ENCODE measurements around the gene TPMT. TPM values are rescaled to one million over a fixed set of nuclear protein-coding genes. Genes with fewer than 3 reads are reported as not detected.
"Not testable (repeated sequence)": the region's sequence is repeated elsewhere in the genome, so short reads cannot be mapped to it uniquely, and the experiment has no call there.

TPMT gene
- total RNA-seq, 1 donor from 2014 or later, result 18.5 TPM

DNA sequence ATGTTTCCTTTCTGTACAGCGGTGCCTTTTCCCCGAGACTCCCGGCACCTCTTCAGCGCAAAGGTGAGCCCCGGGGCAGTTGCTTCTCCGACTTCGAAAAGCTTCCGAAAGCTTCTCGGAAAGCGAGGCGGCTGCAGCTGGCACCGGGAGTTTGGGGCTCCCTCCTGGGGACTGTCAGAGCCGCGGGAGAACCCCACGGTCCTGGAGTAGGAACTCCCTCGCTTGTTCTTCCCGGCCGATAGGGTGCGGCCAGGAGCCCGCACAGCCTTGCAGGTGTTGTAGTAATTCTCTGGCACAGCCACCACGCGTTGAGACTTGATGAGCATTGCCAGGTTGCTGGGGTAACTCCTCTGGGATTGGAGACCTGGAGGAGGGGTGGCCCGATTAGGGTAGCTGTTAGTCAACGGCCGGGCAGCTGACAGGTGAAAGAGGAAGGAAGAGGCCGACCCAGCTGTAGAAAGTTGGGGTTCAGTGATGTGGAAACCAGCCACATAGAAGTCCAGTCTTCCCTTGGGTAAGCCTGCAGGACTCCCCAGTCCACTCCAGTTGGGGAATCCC, 1.1 kb upstream of the TPMT start:
- peak; percentile 67 for DNase-seq (ENCODE audit: low spot score)

DNA sequence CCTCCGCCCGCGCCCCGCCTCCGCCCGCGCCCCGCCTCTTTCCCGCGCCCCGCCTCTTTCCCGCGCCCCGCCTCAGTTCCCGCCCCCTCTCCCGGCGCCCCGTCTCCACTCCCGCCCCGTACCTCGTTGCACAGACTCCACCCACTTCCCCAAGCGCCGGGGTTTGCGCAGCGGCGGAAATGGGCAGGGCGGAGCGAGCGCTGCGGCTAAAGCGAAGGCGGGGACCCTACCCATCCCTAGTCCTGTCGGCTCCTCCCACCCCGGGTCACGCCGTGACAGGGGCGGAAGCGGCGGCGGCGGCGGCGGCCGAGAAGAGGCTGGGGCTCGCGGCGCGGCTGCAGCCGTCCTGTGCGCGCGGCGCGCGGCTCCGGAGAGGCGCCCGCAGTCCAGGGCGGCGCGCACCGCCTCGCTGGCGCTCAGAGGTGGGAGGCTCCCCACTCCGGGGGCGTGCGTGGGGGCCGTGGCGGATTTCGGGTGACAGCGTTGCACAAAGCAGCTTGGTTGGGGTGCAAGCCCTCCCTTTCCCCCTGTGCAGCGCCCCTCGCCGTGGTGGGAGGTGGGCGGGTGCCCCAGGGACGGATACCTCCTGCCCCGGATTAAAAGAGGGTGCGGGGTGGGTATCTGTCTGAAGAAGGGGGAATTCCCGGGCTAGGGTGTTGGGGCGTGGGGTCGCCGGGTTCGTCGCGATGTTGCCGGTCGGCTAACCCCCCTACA, 430 bp upstream of the TPMT start, which contains the start of gene KDM1B:
Gene KDM1B (plus strand): TSS at position 273 of the 714 bp plus-strand sequence. CDS start 4,474 bp downstream, outside the sequence.
- DNase-seq (ENCODE audit: low spot score), result peak; percentile 98

GRCh38 chr6:18153311-18153703, 1.6 kb downstream of the TPMT start:
- DNase-seq (ENCODE audit: low spot score), result no peak

- no peak for DNase-seq (ENCODE audit: low spot score)
Observed at GRCh38 chr6:18151801-18152200, 3.1 kb downstream of the TPMT start.

DNA sequence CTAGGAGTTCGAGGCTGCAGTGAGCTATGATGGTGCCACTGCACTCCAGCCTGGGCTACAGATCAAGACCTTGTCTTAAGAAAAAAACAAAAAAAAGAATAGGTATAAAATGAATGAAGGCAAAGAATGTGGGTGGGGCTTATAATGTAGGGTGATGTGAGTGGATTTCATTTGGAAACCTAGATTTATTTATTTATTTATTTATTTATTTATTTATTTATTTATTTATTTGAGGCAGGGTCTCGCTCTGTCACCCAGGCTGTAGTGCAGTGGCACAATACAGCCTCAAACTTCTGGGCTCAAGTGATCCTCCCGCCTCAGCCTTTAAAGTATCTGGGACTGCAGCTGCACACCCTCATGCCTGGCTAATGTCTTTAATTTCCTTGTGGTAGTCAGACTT, 3.5 kb downstream of the TPMT start:
- DNase-seq (ENCODE audit: low spot score), result not testable (repeated sequence)

DNA sequence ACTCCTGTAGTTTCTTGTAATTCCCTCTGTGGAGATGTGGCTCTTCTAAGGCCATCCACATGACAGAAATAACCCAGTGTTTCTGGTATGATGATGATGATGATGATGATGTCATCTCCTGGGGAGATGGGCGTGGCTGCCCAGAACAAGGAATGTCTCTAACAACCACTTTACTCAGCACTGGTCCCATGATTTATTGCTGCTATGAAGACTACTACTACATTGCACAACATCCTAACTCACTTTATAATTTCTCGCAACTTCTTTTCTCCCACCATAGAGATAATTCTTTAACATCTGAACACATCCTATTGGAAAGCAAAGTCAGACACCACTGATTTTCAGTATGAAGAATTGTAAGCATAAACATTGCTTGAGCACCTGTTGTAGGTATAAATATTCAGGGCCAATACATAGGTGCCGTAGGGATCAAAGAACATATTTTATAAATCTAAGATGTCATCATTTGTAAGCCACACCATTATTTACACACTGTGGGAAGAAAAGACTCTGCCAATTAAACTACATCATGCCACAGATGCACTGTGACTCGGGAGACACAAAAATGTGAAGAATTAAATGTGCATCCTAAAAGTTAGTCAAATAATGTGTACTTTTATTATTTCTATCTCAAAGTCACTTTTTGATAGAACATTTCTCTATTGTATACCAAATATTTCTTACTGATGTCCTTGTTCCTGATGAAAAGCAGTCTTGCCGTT, 6.4 kb downstream of the TPMT start:
- DNase-seq (ENCODE audit: low spot score), result no peak

DNA sequence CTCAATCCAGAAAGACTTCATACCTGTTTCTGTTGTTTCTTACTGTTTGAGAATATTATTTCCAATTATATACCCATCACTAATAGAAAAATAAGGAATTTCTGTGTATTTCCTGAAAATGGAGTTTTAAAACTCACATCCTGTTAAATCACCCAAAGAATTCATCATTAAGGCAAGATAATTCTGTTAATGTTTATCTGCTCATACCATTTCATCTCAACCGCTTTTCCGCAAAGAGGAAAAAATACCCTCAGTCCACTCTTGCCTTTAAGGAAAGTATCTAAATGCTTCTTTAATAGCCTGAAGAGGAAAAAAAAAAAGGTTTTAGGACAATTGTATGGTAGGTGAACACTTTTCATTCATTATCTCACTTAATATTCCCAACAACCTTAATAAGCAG, 7.3 kb downstream of the TPMT start:
- no peak for DNase-seq (ENCODE audit: low spot score)

DNA sequence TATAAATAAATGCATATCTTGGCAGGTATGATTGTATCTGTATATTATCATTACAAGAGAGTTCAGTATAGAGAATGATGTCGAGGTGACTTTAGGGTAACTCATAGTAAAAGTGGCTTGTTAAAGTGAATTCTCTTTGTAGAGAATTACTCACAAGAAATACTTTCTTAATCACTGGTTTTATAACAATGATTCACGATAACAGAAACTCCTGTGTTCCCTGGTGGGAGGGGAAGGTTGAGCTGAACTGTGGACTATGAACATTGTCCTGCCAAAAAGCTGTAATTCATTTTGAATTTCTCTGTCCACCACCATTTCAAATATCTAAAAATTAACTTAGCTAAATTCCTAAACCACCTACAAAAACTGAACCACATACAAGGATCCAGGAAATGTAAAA, 7.7 kb downstream of the TPMT start:
- no peak for DNase-seq (ENCODE audit: low spot score)

DNA sequence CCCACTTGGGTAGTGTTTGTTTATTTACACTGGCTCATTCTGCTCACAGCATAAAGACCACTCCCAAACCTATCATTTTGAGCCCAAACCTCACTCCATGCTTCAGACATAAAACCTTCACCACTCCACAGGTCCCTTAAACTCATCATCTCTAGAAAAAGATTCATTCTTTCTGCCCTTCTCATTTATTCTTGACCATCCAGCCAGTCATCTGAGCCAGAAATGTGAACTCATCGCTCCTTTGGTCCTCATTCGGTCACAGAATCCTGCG, 12.4 kb downstream of the TPMT start:
- DNase-seq (ENCODE audit: low spot score), result no peak

GRCh38 chr6:18141805-18142590, 12.9 kb downstream of the TPMT start:
- no peak for DNase-seq (ENCODE audit: low spot score)

DNA sequence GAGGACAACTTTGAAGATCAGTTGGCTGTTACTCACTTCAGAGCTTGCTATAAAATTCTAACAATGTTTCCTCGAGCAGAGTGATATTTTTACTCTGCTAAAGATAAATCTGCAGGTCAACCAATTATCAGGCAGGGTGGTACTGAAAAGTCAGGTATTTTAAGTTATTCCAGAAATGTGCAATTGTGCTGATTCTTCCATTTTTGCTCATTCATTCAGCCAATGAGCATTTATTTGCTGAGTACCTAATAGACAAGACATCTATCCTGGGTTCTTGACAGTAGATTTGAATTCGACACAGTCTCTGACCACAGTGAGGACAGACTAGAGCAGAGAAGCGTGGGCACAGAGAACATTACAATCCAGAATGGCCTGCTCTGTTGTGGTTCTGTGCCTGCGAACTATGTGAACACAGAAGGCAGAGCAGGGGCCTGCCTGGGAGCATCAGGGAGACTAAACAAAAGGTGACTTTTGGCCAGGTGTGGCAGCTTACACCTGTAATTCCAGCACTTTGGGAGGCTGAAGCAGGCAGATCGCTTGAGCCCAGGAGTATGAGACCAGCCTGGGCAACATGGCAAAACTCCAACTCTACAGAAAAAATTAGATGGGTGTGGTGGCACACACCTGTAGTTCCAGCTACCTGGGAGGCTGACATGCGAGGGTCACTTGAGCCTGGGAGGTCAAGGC, 14.8 kb downstream of the TPMT start:
- no peak for DNase-seq (ENCODE audit: low spot score)

- DNase-seq (ENCODE audit: low spot score), result no peak
Observed at GRCh38 chr6:18138906-18139305, 16.0 kb downstream of the TPMT start.

DNA sequence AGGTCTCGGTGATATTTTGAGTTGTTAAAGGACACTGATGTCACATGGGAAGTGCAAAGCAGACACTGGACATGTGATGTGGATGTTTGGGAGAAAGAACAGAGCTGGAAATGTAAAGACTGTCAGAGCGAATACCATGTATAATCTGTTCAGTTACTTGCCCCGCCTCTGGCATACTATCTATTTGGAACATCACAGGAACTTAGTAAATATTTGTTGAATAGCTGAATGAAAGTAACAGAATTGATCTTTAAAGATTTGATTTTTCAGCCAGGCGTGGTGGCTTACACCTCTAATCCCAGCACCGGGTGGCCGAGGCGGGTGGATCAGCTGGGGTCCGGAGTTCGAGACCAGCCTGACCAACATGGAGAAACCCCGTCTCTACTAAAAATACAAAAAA, 18.6 kb downstream of the TPMT start:
- no peak for DNase-seq (ENCODE audit: low spot score)

DNA sequence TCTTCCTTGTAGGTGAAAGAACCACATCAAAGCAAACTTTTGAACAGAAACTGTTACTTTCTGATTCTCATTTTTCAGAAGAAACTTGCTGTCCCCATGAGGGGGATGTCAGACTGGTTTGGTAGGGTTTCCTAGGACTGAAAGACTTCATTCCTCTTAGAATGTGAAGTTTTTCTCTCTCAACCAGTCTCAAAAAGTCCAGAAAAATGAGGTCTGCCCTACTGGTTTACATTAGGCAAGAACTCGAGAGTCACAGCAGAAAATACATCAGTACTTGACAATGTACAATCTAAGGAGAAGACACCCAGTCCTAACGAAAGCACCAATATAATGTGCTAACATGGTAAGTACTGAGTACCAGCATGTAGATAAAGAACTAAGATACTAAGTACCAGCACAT, 19.7 kb downstream of the TPMT start:
- no peak for DNase-seq (ENCODE audit: low spot score)

GRCh38 chr6:18132346-18132745, 22.5 kb downstream of the TPMT start:
- no peak for DNase-seq (ENCODE audit: low spot score)

DNA sequence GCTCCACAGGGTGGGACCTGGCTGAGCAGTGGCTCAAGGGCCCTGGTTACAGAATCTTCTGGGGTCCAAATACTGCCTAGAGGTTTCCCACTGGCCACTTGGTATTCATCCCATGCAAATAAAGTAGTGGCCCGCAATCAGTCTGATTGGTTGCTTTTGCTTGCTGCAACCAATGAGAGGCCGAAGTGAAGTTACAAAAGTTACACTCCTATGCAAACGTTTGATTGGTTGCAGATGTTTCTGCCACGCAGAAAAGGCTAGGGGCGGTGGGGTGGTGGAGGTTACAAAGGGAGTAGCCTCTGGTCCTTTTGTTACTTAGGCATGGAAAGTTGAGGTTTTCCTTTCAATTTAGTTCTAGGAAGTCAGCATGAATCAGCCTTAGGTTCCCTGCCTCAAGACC, 28.8 kb downstream of the TPMT start:
- DNase-seq (ENCODE audit: low spot score), result no peak

DNA sequence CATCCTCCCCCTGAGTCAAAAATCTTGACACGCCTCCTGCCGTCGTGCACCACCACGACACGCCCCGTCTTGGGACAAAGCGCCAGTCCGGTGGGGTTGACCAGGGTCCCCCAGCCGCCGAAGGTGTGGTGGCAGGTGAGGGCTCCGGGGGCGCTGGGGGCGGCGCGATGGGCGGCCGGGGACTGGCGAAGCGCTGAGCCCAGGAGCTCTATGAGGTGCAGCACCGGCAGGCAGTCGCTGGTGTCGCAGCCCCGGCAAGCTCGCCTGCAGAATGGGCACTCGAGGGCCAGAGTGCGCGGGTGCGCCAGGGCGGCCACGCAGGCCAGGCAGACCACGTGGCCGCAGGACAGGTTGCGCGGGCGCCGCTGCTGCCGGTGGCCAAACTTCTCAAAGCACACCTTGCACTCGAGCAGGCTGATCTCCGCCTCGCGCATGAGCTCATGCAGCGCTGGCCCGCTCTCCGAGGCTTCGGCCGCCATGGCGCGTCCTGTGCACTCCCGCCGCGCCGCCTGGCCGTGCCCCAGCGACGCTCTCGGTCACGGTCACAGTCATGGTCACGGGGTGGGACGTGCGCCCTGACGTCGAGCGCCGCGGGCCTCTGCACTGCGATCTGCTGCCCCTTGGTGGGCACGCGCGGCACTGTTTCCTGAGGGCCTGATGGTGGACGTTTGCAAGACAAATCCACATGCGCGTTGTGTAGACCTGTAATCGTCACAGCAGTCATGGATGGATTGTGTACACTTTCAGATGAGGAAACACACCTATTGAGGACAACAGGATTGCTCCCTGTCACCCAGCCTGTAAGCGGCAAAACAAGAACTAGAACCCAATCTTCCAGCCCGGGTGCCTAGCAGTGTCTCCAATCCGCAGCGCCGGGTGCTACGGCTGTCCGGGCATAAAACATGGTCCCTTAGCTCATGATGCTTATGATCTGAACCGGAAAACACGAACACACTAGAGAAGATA, 32.5 kb downstream of the TPMT start, which contains the start of gene NHLRC1:
Gene NHLRC1 (minus strand): TSS at position 550 of the 966 bp plus-strand sequence. CDS start 71 bp downstream, at position 479.
- peak; percentile 90 for DNase-seq (ENCODE audit: low spot score)

- no peak for DNase-seq (ENCODE audit: low spot score)
Observed at GRCh38 chr6:18121580-18122127, 33.2 kb downstream of the TPMT start.

DNA sequence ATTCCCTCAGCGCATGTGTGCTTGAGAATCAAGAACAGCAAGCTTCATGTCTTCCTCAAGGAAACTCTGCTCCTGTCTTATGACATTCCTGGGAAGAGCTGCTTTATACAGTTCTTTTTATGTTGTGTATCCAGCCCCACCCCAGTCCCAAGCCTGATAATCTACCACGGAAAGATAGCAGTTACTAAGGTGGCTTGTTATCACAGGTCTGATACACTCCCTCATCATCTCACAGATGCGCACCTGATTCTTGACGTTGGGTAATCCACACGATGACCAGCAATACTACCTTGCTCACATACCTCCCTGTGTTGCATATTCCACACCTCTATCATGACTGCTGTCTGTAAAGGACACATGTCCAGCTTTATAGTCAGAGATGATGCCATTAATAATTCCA, 35.6 kb downstream of the TPMT start:
- no peak for DNase-seq (ENCODE audit: low spot score)

GRCh38 chr6:18118330-18118729, 36.5 kb downstream of the TPMT start:
- no peak for DNase-seq (ENCODE audit: low spot score)

Data from mucosa of gallbladder (tissue), 1 donor.